Measurements from ENCODE around the gene OPA1. TPM values are rescaled to one million over a fixed set of nuclear protein-coding genes. Genes with fewer than 3 reads are reported as not detected.

Gene OPA1
- total and polyA plus RNA-seq, 2 of the 13 experiments (the other 11 are each of a cell fraction or from before 2014, with no cell fraction given): 26.7 to 78.5 TPM

DNA sequence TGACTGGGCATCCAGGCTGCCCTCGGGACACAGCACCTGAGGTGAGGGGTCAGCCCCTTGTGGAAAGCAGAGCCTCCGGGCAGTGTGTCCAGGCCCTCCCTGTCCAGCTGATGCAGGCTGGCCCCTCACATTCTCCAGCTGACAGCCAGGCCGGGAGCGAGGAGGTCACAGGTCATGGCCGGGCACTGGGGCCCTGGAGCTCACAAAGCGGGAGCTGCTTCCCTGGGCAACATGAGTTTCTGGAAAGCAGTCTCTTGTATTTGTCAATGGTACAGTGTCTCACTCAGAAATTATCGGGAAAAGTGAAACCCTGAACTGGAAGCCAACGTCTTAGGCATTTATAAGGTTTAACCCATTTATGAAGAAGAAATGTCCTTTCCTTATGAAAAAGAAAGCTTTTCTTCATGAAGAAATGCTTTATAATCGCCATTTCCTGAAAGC is 118.5 kb downstream of the OPA1 start (continued):
- TF ChIP-seq ZMYM4 (CRISPR knock-in tag; IDR thresholded peaks at IDR 0.05) (peak; percentile 70), NR3C1 (CRISPR knock-in tag; IDR thresholded peaks at IDR 0.05) (no peak), MBNL3 (CRISPR knock-in tag; conservative IDR thresholded peaks at IDR 0.05) (no peak), ZNF12 (CRISPR knock-in tag; IDR thresholded peaks at IDR 0.05) (no peak), NFE2L1 (CRISPR knock-in tag; IDR thresholded peaks at IDR 0.05; ENCODE audit: borderline replicate concordance) (no peak), DZIP1 (CRISPR knock-in tag; IDR thresholded peaks at IDR 0.05) (no peak), ZNF737 (CRISPR knock-in tag; IDR thresholded peaks at IDR 0.05; ENCODE audit: borderline replicate concordance) (no peak), ZNF761 (CRISPR knock-in tag; conservative IDR thresholded peaks at IDR 0.05) (no peak), ZNF781 (CRISPR knock-in tag; IDR thresholded peaks at IDR 0.05; ENCODE audit: borderline replicate concordance, not compliant biosample characterization) (no peak), CHD2 (IDR thresholded peaks at IDR 0.05; ENCODE audit: low read depth, low read length) (no peak), TAF15 (IDR thresholded peaks at IDR 0.05; ENCODE audit: low read depth, low read length, poor library complexity, severe bottlenecking) (no peak), ZNF562 (CRISPR knock-in tag; IDR thresholded peaks at IDR 0.05; ENCODE audit: borderline replicate concordance) (no peak), ZNF256 (CRISPR knock-in tag; conservative IDR thresholded peaks at IDR 0.05) (no peak), ZBTB20 (CRISPR knock-in tag; IDR thresholded peaks at IDR 0.05; ENCODE audit: borderline replicate concordance, low read depth) (no peak), ZNF251 (CRISPR knock-in tag; IDR thresholded peaks at IDR 0.05) (no peak), MATR3 (CRISPR knock-in tag; IDR thresholded peaks at IDR 0.05) (no peak), ZNF713 (CRISPR knock-in tag; IDR thresholded peaks at IDR 0.05) (no peak), ARNT (IDR thresholded peaks at IDR 0.05) (no peak), HOXA3 (CRISPR knock-in tag; IDR thresholded peaks at IDR 0.05) (peak; percentile 75), CENPX (CRISPR knock-in tag; IDR thresholded peaks at IDR 0.05) (no peak), ATF1 (CRISPR knock-in tag; IDR thresholded peaks at IDR 0.05) (no peak), ZNF766 (CRISPR knock-in tag; IDR thresholded peaks at IDR 0.05; ENCODE audit: borderline replicate concordance) (no peak)
- TF ChIP-seq, protein P1, sequence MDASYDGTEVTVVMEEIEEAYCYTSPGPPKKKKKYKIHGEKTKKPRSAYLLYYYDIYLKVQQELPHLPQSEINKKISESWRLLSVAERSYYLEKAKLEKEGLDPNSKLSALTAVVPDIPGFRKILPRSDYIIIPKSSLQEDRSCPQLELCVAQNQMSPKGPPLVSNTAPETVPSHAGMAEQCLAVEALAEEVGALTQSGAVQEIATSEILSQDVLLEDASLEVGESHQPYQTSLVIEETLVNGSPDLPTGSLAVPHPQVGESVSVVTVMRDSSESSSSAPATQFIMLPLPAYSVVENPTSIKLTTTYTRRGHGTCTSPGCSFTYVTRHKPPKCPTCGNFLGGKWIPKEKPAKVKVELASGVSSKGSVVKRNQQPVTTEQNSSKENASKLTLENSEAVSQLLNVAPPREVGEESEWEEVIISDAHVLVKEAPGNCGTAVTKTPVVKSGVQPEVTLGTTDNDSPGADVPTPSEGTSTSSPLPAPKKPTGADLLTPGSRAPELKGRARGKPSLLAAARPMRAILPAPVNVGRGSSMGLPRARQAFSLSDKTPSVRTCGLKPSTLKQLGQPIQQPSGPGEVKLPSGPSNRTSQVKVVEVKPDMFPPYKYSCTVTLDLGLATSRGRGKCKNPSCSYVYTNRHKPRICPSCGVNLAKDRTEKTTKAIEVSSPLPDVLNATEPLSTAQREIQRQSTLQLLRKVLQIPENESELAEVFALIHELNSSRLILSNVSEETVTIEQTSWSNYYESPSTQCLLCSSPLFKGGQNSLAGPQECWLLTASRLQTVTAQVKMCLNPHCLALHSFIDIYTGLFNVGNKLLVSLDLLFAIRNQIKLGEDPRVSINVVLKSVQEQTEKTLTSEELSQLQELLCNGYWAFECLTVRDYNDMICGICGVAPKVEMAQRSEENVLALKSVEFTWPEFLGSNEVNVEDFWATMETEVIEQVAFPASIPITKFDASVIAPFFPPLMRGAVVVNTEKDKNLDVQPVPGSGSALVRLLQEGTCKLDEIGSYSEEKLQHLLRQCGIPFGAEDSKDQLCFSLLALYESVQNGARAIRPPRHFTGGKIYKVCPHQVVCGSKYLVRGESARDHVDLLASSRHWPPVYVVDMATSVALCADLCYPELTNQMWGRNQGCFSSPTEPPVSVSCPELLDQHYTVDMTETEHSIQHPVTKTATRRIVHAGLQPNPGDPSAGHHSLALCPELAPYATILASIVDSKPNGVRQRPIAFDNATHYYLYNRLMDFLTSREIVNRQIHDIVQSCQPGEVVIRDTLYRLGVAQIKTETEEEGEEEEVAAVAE (CRISPR knock-in tag; IDR thresholded peaks at IDR 0.05; ENCODE audit: borderline replicate concordance): no peak
- TF ChIP-seq, protein P2, sequence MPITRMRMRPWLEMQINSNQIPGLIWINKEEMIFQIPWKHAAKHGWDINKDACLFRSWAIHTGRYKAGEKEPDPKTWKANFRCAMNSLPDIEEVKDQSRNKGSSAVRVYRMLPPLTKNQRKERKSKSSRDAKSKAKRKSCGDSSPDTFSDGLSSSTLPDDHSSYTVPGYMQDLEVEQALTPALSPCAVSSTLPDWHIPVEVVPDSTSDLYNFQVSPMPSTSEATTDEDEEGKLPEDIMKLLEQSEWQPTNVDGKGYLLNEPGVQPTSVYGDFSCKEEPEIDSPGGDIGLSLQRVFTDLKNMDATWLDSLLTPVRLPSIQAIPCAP (CRISPR knock-in tag; IDR thresholded peaks at IDR 0.05; ENCODE audit: low read depth): no peak
